NCI-H2107 treated with DMSO at 0.1 percent for 48 hours (cell line): ENCODE results near the gene ABHD16B.
"Not testable (repeated sequence)": the region's sequence is repeated elsewhere in the genome, so short reads cannot be mapped to it uniquely, and the experiment has no call there.

Source experiments
- DNase-seq: peaks from one replicate; lab custom pipeline; 2025; ENCODE audit not compliant: unreplicated experiment; lab: John Stamatoyannopoulos, UW

Gene ABHD16B

GRCh38 chr20:63834491-63834880, 26.8 kb upstream of the ABHD16B start:
- no peak for DNase-seq

- DNase-seq: peak; percentile 48
These were observed 26.1 kb upstream of the ABHD16B start for GRCh38 chr20:63835021-63835858.

- DNase-seq: no peak
These were observed 24.6 kb upstream of the ABHD16B start for GRCh38 chr20:63836458-63837344.

- DNase-seq: no peak
These were observed 23.8 kb upstream of the ABHD16B start for GRCh38 chr20:63837479-63837878.

- no peak for DNase-seq
These were observed 21.7 kb upstream of the ABHD16B start for GRCh38 chr20:63839620-63840019.

- DNase-seq: no peak
These were observed 20.9 kb upstream of the ABHD16B start for GRCh38 chr20:63840405-63840828.

GRCh38 chr20:63842258-63842657, 19.0 kb upstream of the ABHD16B start:
- DNase-seq: no peak

GRCh38 chr20:63843222-63843621, 18.1 kb upstream of the ABHD16B start:
- no peak for DNase-seq

GRCh38 chr20:63843778-63844177, 17.5 kb upstream of the ABHD16B start:
- no peak for DNase-seq

- no peak for DNase-seq
These were observed 16.7 kb upstream of the ABHD16B start for GRCh38 chr20:63844511-63844991.

- no peak for DNase-seq
These were observed 15.0 kb upstream of the ABHD16B start for GRCh38 chr20:63846128-63846771.

GRCh38 chr20:63846888-63847236, 14.4 kb upstream of the ABHD16B start:
- no peak for DNase-seq

GRCh38 chr20:63847237-63848002, 13.9 kb upstream of the ABHD16B start:
- DNase-seq: no peak

- no peak for DNase-seq
These were observed 13.0 kb upstream of the ABHD16B start for GRCh38 chr20:63848003-63848911.

GRCh38 chr20:63850689-63851547, 10.4 kb upstream of the ABHD16B start:
- DNase-seq: no peak

- DNase-seq: not testable (repeated sequence)
These were observed 9.8 kb upstream of the ABHD16B start for GRCh38 chr20:63851548-63851943.

- not testable (repeated sequence) for DNase-seq
These were observed 7.6 kb upstream of the ABHD16B start for GRCh38 chr20:63853733-63854068.

GRCh38 chr20:63854069-63854765, 7.1 kb upstream of the ABHD16B start:
- DNase-seq: no peak
